NB4 (cell line): ENCODE measurements around the gene SLC25A26.

Experiments used
- CTCF ChIP-seq: IDR thresholded peaks from one replicate; pipeline ENCODE4 v1.5.1; 2012; ENCODE audit warnings: low read depth, low read length
- MAX ChIP-seq: IDR thresholded peaks from 2 replicates; pipeline ENCODE4 v1.6.1; 2011; ENCODE audit warnings: low read depth, low read length
- POLR2A ChIP-seq: IDR thresholded peaks from 2 replicates; pipeline ENCODE4 v1.6.1; 2011; ENCODE audit warnings: mild to moderate bottlenecking; ENCODE audit not compliant: insufficient read length; ENCODE audit errors: extremely low read depth

- TF ChIP-seq CTCF (no peak), MAX (no peak), POLR2A (no peak)
Observed at GRCh38 chr3:66399529-66400232, 178.9 kb downstream of the SLC25A26 start.
